Skeletal muscle tissue (tissue), 4 donors: Measurements from ENCODE around the gene ISYNA1. TPM values are rescaled to one million over a fixed set of nuclear protein-coding genes. Genes with fewer than 3 reads are reported as not detected.

Experiments
- H3K27ac ChIP-seq: one replicate; pipeline ENCODE4 v1.7.0; 2013; ENCODE audit warnings: mild to moderate bottlenecking, low read depth, low read length, inconsistent platforms
- H3K27me3 ChIP-seq, 3 donors: one replicate each; pipeline ENCODE4 v1.7.0; 2013; ENCODE audit warnings: low read length in 3 of 3; ENCODE audit not compliant: control insufficient read depth in 3 of 3, insufficient read depth in 3 of 3
- H3K36me3 ChIP-seq, 3 donors: one replicate each; pipeline ENCODE4 v1.7.0; 2013; ENCODE audit warnings: low read length in 3 of 3; ENCODE audit not compliant: control insufficient read depth in 3 of 3, insufficient read depth in 3 of 3
- H3K4me1 ChIP-seq, 3 donors: one replicate each; pipeline ENCODE4 v1.7.0; 2013; ENCODE audit warnings: low read length in 3 of 3, mild to moderate bottlenecking in 3 of 3; ENCODE audit not compliant: control insufficient read depth in 3 of 3, insufficient read depth in 3 of 3
- H3K4me3 ChIP-seq, 3 donors: one replicate each; pipeline ENCODE4 v1.7.0; 2013; ENCODE audit warnings: low read length in 3 of 3
- H3K9ac ChIP-seq, 3 donors: one replicate each; pipeline ENCODE4 v1.7.0; 2013; ENCODE audit warnings: low read length in 3 of 3, mild to moderate bottlenecking in 3 of 3, moderate library complexity in 2 of 3, low read depth in 1 of 3
- H3K9me3 ChIP-seq, 3 donors: one replicate each; pipeline ENCODE4 v1.7.0; 2013; ENCODE audit warnings: low read length in 3 of 3; ENCODE audit not compliant: control insufficient read depth in 3 of 3
- total RNA-seq: library from RNA; depleted of rRNA; stranded (reverse); fragments of >200 nt; gene quantifications from one replicate; pipeline ENCODE4 v1.2.3, GENCODE V29; 2014
- donor health status: Osteomylitis.

ISYNA1 gene
- total RNA-seq, 1 donor from 2014 or later = 86.6 TPM

DNA sequence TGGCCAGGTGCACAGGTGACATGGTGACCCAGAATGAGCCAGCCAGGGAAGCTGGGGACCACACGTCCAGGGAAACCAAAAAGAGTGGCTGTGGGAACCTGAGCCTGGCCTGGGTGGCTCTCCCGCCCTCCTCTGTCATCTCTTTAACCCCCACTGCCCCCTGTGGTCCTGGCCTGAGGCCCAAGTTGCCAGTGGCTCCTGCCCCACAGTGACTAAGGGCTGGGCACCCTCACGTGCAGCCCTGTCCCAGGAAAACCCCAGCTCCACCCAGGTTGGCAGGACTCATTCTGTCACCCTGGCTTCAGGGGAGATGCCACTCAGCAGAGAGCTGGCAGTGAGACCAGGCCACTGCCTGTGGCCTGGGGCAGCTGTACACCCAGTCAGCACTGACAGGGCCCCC, 30.6 kb upstream of the ISYNA1 start:
- Histone ChIP-seq H3K27ac (peak overlapping the region; percentile 84), H3K9ac (peak overlapping the region in 2 of 3 donors; percentile 64 to 66), H3K4me3 (no peak overlapping the region), H3K4me1 (peaks cover 76 to 78% (median 77%) of the 10 kb centered on the region in 3 donors), H3K9me3 (no peaks in the 10 kb centered on the region), H3K36me3 (peaks cover 12 to 17% (median 13%) of the 10 kb centered on the region in 3 donors), H3K27me3 (no peaks in the 10 kb centered on the region)

DNA sequence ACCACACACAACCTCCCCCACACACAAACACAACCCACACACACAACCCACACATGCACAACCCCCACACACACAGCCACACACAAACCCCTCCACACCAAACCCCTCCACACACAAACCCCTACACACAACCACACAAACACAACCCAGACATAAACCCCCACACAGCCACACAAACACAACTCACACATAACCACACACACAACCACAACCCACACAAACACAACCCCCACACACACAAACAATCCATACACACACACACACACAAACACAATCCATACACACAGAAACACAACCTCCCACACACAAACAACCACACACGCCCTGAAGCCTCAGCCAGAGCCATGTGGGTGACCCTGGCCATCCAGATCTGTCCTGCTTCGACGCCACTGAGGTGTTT, 30.0 kb upstream of the ISYNA1 start:
- Histone ChIP-seq H3K9ac (peak overlapping the region in 2 of 3 donors; percentile 64 to 66), H3K9me3 (no peaks in the 10 kb centered on the region), H3K4me1 (peaks cover 72 to 74% (median 73%) of the 10 kb centered on the region in 3 donors), H3K4me3 (no peak overlapping the region), H3K27me3 (no peaks in the 10 kb centered on the region), H3K27ac (peak overlapping the region; percentile 84), H3K36me3 (peaks cover 12 to 17% (median 13%) of the 10 kb centered on the region in 3 donors)

DNA sequence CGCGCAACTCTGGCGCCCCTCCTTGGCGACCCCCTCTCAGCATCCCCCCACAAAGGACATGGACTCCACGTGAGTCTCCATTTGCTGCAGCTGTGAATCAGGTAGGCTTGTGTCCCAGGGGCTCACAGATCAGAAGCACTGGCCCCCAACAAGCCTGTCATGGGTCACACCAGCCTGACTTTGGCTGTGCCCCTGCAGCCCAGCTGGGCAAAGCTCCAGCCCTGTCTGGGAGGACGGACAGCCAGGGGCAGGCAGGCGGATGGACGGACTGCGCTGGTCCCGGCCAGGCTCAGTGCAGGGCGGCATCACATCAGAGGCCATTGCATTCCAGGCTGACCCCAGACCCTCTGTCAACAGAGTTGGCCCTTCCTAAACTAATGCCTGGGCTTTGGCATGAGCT, 28.4 kb upstream of the ISYNA1 start:
- H3K4me1 ChIP-seq = peaks cover 84 to 87% (median 85%) of the 10 kb centered on the region in 3 donors
- no peak overlapping the region for H3K4me3 ChIP-seq
- no peaks in the 10 kb centered on the region for H3K9me3 ChIP-seq
- H3K36me3 ChIP-seq = peaks cover 3 to 14% (median 12%) of the 10 kb centered on the region in 3 donors
- H3K27me3 ChIP-seq = no peaks in the 10 kb centered on the region
- peak overlapping the region; percentile 8 to 79 (median 32) for H3K9ac ChIP-seq
- H3K27ac ChIP-seq = peak overlapping the region; percentile 95

DNA sequence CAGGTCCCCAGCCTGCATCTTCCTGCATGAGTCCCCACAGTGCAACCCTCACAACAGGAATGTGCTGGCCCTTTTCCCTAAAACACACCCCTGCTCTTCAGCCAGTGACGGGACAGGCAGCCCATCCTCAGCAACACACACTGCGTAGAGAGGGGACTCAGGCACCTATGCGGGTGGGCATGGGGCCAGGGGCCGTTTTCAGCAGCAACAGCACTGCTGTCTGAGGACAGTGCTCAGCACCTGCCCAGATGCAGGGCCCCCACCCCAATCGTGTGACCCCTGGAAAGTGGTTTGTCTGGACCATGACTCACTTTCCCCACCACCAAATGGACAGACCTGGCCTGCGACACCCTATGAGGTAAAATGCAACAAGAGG, 28.0 kb upstream of the ISYNA1 start:
- Histone ChIP-seq H3K4me3 (no peak overlapping the region), H3K4me1 (peaks cover 88 to 89% (median 89%) of the 10 kb centered on the region in 3 donors), H3K9me3 (no peaks in the 10 kb centered on the region), H3K27ac (peak overlapping the region; percentile 95), H3K36me3 (peaks cover 4 to 18% (median 15%) of the 10 kb centered on the region in 3 donors), H3K9ac (peak overlapping the region; percentile 8 to 79 (median 23)), H3K27me3 (no peaks in the 10 kb centered on the region)

DNA sequence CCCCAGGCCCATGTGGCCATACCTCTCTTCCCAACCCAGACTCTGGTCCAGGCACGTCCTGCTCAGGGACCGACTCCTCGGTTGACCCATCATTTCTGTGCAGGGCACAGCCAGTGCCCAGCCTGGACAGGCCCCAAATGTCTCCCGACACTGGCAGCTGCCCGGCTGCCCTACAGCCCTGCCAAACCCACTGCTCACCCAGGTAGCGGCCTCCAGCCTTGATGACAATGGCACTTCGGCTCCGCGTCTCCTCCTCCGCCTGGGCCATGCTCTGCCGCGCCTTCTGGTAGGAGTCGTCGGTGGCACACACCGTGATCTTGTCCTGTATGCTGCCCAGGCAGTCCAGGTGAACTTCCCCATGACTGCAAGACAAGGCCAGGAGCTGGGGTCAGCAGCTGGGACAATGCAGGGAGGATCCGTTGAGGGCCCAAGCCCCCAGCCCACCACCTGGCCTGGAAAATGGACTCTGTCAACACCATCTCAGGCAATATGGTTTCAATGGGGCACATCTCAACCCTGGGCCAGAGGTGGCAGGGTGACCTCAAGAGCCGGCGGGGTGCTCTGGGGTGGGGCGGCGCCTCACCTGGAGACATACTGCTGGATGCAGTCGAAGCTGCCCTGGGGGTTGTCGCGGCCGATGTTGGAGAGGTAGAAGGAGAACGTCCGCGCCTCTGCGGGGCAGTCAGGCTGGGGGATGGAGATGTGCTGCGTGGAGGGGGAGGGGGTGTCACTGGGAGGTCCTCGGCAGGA, 27.5 kb upstream of the ISYNA1 start:
- Histone ChIP-seq H3K9ac (peak overlapping the region; percentile 68 to 79 (median 72)), H3K9me3 (no peaks in the 10 kb centered on the region), H3K4me1 (peaks cover 89 to 90% (median 89%) of the 10 kb centered on the region in 3 donors), H3K36me3 (peaks cover 4 to 20% (median 17%) of the 10 kb centered on the region in 3 donors), H3K27ac (peak overlapping the region; percentile 95), H3K27me3 (no peaks in the 10 kb centered on the region), H3K4me3 (peak overlapping the region; percentile 23 to 52 (median 31))

DNA sequence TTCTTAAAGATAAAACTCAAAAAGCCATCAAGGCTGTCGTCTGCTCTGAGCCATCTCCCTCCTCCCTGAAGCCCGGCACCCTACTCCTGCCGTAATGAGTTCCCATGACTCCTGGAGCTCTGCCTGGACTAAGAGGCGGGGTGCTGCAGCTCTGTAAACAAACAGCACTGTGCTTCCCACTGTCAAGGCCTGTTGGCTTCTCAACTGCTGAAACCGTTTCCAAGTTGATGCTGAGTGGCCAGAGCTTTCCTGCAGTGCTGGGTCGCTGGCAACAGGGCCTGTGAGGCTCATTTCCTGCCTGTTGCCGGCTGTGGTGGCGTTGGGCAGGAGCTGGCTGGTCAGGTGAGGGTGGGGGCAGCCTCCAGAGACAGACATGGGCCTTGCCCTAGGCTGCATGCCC, 26.7 kb upstream of the ISYNA1 start:
- no peaks in the 10 kb centered on the region for H3K9me3 ChIP-seq
- H3K4me1 ChIP-seq = peaks cover 86 to 90% (median 89%) of the 10 kb centered on the region in 3 donors
- peaks cover 4 to 21% (median 18%) of the 10 kb centered on the region in 3 donors for H3K36me3 ChIP-seq
- no peaks in the 10 kb centered on the region for H3K27me3 ChIP-seq
- H3K4me3 ChIP-seq = peak overlapping the region; percentile 23 to 52 (median 31)
- peak overlapping the region; percentile 68 to 79 (median 72) for H3K9ac ChIP-seq
- peak overlapping the region; percentile 95 for H3K27ac ChIP-seq

DNA sequence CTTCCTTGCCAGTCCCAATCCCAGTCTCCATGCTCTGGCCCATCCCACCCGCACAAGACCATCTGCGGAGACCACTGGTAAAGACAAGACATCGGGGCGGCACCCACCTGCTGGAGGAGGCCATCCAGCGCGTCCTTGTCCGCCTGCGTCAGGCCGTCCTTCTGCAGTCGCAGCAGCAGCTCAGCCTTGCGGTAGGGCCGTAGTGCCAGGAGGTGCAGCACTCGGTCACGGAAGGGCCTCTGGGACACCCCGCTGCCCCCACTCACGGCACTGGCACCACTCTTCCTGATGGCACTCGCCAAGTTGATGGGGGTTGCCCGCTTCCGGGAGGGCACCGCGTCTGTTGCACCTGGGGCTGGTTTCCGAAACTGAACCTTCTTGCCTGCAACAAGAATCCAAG, 23.5 kb upstream of the ISYNA1 start:
- Histone ChIP-seq H3K27me3 (no peaks in the 10 kb centered on the region), H3K9ac (peak overlapping the region in 2 of 3 donors; percentile 29 to 79), H3K4me3 (peak overlapping the region in 2 of 3 donors; percentile 6 to 29), H3K27ac (peak overlapping the region; percentile 95), H3K36me3 (peaks cover 4 to 25% (median 25%) of the 10 kb centered on the region in 3 donors), H3K9me3 (no peaks in the 10 kb centered on the region), H3K4me1 (peaks cover 82 to 92% (median 91%) of the 10 kb centered on the region in 3 donors)

DNA sequence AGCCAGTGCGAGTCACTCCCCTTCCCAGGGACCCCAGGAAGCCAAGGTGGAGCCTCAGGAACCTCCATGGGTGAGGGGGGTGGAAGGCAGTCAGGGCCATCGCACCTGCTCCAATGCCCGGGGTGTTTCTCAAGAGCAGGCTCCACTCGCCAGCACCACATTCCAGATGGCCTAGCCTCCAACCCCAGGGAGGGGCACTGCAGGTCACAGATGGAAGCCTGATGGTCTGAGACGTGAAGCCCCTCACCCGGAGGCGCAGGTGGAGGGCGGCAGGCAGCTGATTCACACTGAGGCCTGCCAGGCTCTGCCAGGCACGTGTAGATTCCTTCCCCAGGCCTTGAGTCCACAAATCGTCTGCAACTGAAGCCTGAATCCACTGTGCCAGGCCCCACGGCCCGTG, 23.0 kb upstream of the ISYNA1 start:
- H3K4me1 ChIP-seq = peaks cover 76 to 92% (median 91%) of the 10 kb centered on the region in 3 donors
- no peaks in the 10 kb centered on the region for H3K9me3 ChIP-seq
- peak overlapping the region; percentile 6 to 60 (median 7) for H3K4me3 ChIP-seq
- peaks cover 7 to 30% (median 26%) of the 10 kb centered on the region in 3 donors for H3K36me3 ChIP-seq
- no peaks in the 10 kb centered on the region for H3K27me3 ChIP-seq
- H3K9ac ChIP-seq = peak overlapping the region; percentile 29 to 79 (median 57)
- peak overlapping the region; percentile 95 for H3K27ac ChIP-seq

- no peaks in the 10 kb centered on the region for H3K9me3 ChIP-seq
- no peaks in the 10 kb centered on the region for H3K27me3 ChIP-seq
- peaks cover 50 to 70% (median 66%) of the 10 kb centered on the region in 3 donors for H3K4me1 ChIP-seq
- no peak overlapping the region for H3K4me3 ChIP-seq
- peak overlapping the region; percentile 27 to 66 (median 54) for H3K9ac ChIP-seq
- H3K27ac ChIP-seq = peak overlapping the region; percentile 95
- peaks cover 7 to 29% (median 23%) of the 10 kb centered on the region in 3 donors for H3K36me3 ChIP-seq
These were observed 19.8 kb upstream of the ISYNA1 start for GRCh38 chr19:18457483-18458331.
